ENCODE data around the gene FECH.

DNA sequence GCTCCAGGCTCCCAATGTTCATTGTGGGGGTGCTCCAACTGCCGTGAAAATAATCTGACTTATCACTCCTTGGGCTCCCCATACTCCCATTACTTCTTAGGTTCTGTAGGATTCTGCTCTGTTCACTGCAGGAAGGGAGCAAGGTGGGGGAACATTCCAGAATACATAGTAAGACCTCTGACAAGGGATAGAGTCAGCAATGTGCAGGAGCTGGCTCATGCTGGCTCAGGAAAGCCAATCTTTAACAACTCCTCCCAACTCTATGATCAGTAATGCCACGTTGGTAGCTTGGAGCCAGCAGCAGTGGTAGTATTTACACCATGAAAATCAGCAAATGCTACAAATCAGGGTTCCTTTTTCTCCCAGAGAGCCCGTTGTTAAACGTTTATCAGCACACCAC lies 44.4 kb downstream of the FECH start:
- TF ChIP-seq, protein P1, sequence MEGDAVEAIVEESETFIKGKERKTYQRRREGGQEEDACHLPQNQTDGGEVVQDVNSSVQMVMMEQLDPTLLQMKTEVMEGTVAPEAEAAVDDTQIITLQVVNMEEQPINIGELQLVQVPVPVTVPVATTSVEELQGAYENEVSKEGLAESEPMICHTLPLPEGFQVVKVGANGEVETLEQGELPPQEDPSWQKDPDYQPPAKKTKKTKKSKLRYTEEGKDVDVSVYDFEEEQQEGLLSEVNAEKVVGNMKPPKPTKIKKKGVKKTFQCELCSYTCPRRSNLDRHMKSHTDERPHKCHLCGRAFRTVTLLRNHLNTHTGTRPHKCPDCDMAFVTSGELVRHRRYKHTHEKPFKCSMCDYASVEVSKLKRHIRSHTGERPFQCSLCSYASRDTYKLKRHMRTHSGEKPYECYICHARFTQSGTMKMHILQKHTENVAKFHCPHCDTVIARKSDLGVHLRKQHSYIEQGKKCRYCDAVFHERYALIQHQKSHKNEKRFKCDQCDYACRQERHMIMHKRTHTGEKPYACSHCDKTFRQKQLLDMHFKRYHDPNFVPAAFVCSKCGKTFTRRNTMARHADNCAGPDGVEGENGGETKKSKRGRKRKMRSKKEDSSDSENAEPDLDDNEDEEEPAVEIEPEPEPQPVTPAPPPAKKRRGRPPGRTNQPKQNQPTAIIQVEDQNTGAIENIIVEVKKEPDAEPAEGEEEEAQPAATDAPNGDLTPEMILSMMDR (IDR thresholded peaks at IDR 0.05) = no peak
- no peak for TF ChIP-seq POLR2AphosphoS5 (IDR thresholded peaks at IDR 0.05)
- no peak for TF ChIP-seq EP300 (IDR thresholded peaks at IDR 0.05)
- TF ChIP-seq POLR2A (IDR thresholded peaks at IDR 0.05) = no peak
